Fibroblast of skin of left quadriceps (primary cell): ENCODE measurements around the gene PRDM10.
"Not testable (repeated sequence)": the region's sequence is repeated elsewhere in the genome, so short reads cannot be mapped to it uniquely, and the experiment has no call there.

Source experiments
- DNase-seq, 2 experiments: peaks; one replicate each; pipeline ENCODE4 v3.0.0-alpha.2; 2013; ENCODE audit warnings: low read depth in 2 of 2

PRDM10 gene

GRCh38 chr11:129974672-129975071 is 28.0 kb downstream of the PRDM10 start:
- no peak for DNase-seq

GRCh38 chr11:129974237-129974636 is 28.4 kb downstream of the PRDM10 start:
- no peak for DNase-seq

- no peak for DNase-seq
Observed at GRCh38 chr11:129973809-129974208, 28.8 kb downstream of the PRDM10 start.

- no peak for DNase-seq
Observed at GRCh38 chr11:129973068-129973467, 29.6 kb downstream of the PRDM10 start.

- DNase-seq = no peak
Observed at GRCh38 chr11:129972611-129973010, 30.0 kb downstream of the PRDM10 start.

GRCh38 chr11:129971856-129972255 is 30.8 kb downstream of the PRDM10 start:
- DNase-seq = not testable (repeated sequence)

GRCh38 chr11:129969920-129970319 is 32.7 kb downstream of the PRDM10 start:
- DNase-seq = no peak

GRCh38 chr11:129968591-129969419 is 33.8 kb downstream of the PRDM10 start:
- no peak for DNase-seq

GRCh38 chr11:129967996-129968395 is 34.6 kb downstream of the PRDM10 start:
- DNase-seq = no peak

GRCh38 chr11:129965248-129965647 is 37.4 kb downstream of the PRDM10 start:
- DNase-seq = no peak

- DNase-seq = peak; percentile 24 to 37
Observed at GRCh38 chr11:129960216-129961214, 42.1 kb downstream of the PRDM10 start.

- no peak for DNase-seq
Observed at GRCh38 chr11:129959687-129960086, 42.9 kb downstream of the PRDM10 start.

GRCh38 chr11:129955282-129955681 is 47.4 kb downstream of the PRDM10 start:
- no peak for DNase-seq

- not testable (repeated sequence) for DNase-seq
Observed at GRCh38 chr11:129954703-129955102, 47.9 kb downstream of the PRDM10 start.

- DNase-seq = no peak
Observed at GRCh38 chr11:129951866-129952262, 50.8 kb downstream of the PRDM10 start.

- no peak for DNase-seq
Observed at GRCh38 chr11:129951201-129951865, 51.3 kb downstream of the PRDM10 start.

GRCh38 chr11:129950101-129951091 is 52.2 kb downstream of the PRDM10 start:
- DNase-seq = peak; percentile 49 to 53

- no peak for DNase-seq
Observed at GRCh38 chr11:129948926-129949466, 53.6 kb downstream of the PRDM10 start.

- no peak for DNase-seq
Observed at GRCh38 chr11:129947474-129947873, 55.2 kb downstream of the PRDM10 start.

- no peak for DNase-seq
Observed at GRCh38 chr11:129946965-129947364, 55.7 kb downstream of the PRDM10 start.
